GM18511 (cell line): ENCODE measurements around the gene PLSCR2.
"Not testable (repeated sequence)": the region's sequence is repeated elsewhere in the genome, so short reads cannot be mapped to it uniquely, and the experiment has no call there.

Experiments
- ATAC-seq: cut with Tn5 transposase; IDR thresholded peaks from one replicate; pipeline ENCODE4 v1.9.1; 2021; ENCODE audit warnings: mild to moderate bottlenecking, moderate library complexity; ENCODE audit not compliant: unreplicated experiment

The PLSCR2 gene, protein sequence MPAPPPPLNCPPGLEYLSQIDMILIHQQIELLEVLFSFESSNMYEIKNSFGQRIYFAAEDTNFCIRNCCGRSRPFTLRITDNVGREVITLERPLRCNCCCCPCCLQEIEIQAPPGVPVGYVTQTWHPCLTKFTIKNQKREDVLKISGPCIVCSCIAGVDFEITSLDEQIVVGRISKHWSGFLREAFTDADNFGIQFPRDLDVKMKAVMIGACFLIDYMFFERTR

DNA sequence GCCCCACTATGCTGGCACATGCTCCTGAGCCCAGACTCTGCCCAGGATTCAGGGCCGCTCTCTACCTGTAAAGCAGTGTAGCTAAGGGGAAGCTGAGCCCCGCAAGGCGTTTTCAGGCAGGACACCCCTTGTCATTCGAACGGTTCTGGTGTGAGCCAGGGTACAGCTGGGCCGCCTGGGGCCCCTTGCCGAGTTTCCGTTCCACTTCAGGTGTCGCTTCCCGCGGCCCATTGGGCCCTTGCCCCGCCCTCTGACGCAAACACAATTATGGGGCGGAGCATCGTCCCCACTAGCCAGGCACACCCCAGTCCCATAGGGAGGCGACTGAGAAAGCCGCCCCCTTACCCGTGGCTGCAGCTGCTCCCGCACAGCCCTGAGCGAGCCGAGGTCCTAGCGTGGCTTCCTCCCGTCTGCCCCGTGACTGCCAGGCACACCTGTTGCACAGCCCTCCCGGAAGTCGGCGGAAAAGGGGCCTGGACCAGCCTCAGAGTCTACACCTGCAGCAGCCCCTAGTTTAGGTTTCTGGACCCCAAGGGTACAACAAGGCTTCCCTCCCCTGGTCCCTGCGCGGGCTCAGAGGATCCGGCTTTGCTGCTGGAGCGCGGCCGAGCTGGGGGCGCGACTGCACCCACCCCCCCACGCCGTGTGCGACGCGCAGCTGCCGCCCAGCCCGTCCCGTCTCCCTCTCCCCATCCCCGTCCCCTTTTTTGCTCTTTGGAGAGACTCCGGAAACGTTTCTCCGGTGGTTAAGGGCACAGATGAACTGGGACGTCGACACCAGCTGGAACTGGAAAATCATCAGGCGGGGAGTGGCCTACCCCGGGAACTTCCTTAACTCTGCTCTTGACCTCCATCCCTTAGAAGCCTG is at the start of gene PLSCR2:
Gene PLSCR2 (minus strand): TSS at position 412 of the 868 bp plus-strand sequence. CDS start 9,657 bp downstream, outside the sequence.
- peak; percentile 97 for ATAC-seq

DNA sequence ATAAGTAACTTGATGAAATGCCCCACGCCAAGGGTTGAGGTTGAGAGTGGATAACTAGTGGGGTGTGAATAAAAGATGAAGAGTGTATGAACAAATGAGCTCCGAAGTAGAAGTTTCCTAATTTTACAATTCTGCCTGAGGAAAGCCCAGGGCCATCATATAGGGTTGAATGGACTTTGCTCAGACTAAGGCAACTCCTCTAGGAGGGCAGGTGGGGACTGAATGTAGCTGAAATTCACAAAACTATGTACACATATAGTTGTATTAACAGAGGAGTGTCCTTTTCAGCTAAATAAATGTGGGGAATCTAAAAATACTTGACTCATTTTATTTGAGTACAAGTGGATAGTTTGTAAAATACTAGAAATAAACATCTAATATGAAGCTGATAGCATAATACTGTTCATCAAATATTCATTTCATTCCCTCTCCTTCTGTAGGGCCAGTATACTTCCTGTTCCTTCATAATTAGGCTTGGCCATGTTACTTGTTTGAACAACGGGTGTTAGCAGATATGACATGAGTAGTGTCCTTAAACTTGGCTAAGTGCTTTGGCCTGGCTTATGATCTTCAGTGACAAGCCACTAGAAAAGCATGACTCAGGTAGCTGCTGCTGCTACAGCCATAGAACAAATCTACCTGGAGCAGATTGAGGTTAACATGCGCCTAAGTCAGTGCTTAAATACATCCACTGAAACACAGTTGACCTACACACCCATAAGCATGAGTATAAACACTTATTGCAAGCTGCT is 48.5 kb upstream of the PLSCR2 start:
- no peak for ATAC-seq

DNA sequence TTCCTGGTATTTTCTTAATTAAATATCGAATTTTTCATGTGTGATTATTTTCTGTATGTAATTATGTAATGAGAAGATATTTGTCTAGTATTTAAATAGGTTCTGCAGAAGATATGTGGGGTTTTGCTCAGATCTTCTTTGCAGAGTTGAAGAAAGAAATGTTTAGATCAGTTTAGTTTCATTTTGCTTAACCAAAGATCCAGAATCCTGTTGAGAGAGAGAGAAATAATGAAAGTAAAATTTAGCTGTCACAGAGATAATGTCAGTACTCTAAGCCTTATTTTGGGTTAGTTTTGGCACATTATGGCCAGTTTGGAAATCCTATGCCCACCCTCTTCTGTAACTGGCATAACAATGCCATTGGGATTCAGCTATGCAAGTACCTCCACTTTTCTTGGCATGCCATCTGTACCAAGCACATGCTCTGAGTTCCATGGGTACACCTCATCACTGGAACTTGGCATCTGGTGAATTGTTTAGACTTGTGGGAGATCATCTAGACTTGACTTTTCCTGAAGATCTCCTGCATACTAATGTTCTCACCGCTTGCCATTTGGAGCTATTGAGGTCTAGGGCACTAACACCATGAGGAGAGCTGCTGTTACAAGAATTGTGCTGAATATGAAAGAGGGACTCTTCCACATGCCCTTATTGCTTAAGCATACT is 44.2 kb upstream of the PLSCR2 start:
- no peak for ATAC-seq

DNA sequence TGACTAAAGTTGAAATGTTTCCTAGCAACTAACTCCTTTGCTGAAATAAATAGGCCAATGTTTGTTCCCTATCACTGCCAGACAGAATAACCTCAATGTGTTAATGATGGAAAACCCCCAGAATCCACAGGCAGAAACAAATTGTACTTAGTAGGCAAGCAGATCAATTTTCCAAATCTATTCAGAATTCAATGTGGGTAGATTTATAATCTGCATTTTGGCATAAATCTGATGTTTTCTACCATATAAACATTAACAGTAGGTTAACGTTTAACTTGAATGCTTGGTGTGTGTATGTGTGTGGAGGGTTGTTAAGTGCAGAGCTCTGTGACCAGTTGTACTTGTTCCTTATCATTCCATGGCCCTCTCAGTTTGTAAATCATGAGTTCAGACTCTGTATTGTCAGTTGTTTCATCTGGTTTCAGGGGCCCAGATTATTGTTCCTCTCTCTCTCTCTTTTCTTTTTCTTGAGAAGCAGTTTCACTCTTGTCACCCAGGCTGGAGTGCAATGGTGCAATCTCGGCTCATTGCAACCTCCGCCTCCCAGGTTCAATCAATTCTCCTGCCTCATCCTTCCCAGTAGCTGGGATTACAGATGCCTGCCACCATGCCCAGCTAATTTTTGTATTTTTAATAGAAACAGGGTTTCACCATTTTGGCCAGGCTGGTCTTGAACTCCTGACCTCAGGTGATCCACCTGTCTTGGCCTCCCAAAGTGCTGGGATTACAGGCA is 42.2 kb upstream of the PLSCR2 start:
- no peak for ATAC-seq

DNA sequence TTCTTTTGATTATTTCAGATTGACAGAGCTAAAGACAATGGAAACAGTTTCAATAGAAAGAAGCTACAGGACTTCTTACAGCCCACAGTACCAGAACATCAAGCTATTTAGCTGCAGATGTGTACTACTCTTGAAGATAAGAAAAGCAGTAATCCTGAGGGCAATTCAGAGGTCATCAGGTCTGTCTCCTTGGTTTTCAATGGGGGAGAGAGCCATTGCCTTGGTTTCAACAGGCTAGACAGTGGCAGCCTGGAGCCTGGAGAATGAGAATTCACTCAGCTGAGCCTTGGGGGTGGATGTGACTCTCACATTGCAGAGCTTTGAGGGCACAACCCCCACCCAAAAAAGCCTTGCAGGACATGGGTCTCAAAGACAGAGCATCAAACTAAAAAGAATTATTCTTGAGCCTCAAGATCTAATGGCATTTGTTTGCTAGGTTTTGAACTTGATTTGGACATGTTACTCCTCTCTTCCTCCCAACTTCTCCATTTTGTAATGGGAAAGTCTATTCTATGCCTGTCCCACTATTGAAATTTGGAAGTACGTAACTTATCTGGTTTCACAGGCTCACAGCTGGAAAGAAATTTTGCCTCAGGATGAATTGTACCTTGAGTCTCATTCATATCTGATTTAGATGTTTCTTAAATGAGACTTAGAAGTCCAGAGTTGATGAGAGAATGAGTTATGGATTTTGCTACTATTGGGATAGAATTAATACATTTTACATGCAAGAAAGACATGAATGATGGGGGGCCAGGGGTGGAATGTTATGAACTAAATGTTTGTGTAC is 38.2 kb upstream of the PLSCR2 start:
- ATAC-seq, result no peak

DNA sequence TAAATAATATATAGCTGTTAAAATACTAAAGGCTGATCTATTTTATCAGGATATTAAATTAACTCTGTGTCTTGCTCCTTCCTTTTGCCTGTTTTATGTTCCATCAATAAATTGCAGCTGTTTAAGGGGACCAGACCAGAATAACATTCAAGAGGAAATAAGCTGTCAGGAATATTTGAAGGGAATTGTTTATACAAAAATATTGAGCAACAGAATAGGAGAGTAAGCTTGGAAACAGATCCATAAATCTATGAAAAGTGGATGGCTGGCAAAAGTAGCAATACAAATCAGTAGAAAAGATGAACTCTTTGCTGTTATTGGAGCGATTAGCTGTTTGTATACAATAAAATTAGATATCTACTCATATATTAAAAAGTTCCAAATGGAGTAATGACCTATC is 36.2 kb upstream of the PLSCR2 start:
- ATAC-seq, result no peak

DNA sequence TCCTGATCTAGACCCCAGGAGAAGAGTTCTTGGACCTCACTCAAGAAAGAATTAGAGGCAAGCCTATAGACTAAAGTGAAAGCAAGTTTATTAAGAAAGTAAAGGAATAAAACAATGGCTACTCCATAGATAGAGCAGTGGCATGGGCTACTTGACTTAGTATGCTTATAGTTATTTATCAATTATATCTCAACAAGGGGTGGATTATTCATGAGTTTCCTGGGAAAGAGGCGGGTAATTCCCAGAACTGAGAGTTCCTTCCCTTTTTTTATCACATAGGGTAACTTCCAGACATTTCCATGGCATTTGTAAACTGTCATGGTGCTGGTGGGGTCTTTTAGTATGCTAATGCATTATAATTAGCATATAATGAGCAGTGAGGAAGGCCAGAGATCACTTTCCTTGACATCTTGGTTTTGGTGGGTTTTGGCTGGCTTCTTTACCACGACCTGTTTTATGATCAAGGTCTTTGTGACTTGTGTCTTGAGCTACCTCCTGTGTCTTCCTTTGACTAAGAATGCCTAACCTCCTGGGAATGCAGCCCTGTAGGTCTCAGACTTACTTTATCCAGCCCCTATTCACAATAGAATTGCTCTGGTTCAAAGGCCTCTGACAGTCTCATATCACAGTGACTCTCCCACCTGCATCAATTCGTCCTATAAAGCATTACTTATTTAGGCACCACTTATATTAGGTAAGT is 35.3 kb upstream of the PLSCR2 start:
- ATAC-seq, result no peak

DNA sequence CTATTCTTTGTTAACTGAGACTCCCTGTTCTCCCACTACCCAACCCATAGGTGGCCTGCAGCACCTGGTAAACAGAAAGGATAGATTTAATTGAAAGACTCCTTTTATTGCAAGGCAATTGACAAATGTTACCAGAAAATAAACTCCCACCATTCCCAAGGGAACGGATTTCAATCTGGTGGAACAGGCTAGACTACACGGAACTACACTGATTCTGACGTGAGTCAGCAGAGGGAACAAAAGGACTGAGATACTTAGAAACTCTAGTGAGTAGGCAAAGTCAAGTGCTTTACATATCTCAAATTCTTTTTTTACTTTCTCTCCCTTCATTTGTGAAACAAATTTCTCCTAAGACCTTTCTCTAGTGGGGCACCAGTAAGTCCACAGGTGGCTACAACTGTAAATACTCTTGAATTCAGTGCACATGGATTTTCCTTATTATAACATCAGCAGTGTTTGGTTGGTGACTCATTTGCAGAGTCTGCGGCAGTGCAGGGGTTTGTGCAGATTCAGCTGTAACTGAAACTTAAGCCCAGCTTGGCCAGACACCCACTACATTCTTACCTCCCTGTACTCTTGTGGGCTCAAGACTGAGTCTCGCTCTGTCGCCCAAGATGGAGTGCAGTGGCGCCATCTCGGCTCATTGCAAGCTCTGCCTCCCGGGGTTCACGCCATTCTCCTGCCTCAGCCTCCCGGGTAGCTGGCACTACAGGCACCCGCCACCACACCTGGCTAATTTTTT is 34.3 kb upstream of the PLSCR2 start:
- ATAC-seq, result peak; percentile 78

DNA sequence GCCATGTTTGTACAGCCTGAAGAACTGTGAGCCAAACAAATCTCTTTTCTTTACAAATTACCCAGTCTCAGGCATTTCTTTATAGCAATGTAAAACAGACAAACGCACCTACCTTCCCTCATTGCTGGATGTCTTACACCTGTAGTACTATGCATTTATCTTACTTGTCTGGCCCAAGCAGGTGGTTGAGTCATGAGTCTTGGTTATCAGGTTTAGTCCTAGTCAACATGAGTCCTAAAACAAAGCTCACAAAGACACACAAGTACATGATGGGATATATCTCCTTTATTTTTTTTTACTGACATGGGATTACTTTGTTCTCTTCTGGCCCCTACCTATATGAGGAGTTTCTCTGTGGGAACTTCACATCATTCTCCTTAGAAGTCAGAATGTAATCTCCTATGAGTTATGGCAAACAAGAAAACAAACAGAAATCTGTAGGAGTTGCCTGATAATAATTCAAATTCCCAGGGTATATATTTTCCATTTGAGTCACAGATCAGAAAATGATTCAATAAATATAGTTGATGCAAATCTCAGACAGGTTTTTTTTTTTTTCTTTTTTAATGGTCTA is 33.6 kb upstream of the PLSCR2 start:
- no peak for ATAC-seq

DNA sequence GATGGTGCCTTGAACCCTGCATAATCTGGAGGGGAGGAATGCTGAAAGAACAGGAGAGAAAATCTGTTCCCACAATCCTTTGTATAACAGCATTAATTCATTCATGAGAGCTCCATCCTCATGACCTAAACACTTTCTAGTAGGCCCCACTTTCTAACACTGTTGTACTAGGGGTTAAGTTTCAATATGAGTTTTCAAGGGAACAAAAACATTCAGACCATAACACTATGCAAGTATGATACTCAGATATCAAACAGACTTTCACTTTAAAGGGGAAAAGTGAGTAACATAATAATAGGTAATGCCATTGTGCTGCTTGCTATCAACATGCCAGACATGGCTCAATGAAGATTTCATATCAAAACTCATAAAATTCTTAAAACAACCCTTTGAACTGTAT is 32.4 kb upstream of the PLSCR2 start:
- peak; percentile 56 for ATAC-seq

DNA sequence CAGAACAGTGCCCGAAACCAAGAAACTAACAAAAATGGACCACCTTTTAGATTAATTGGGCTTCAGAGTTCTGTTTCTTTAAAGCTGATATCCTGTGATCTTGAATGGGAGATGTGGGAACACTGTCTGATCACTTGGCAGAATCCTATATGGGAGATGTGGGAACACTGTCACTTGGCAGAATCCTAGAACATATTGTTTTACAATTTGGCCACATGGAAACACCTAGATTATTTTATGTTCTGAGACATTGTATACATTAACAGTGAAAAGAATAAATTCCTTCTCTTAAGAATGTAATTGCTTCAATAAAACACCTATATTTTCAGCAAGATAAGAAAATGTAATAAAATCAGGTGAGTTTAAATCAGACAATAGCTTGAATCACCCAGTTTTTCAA is 30.3 kb upstream of the PLSCR2 start:
- ATAC-seq, result no peak

DNA sequence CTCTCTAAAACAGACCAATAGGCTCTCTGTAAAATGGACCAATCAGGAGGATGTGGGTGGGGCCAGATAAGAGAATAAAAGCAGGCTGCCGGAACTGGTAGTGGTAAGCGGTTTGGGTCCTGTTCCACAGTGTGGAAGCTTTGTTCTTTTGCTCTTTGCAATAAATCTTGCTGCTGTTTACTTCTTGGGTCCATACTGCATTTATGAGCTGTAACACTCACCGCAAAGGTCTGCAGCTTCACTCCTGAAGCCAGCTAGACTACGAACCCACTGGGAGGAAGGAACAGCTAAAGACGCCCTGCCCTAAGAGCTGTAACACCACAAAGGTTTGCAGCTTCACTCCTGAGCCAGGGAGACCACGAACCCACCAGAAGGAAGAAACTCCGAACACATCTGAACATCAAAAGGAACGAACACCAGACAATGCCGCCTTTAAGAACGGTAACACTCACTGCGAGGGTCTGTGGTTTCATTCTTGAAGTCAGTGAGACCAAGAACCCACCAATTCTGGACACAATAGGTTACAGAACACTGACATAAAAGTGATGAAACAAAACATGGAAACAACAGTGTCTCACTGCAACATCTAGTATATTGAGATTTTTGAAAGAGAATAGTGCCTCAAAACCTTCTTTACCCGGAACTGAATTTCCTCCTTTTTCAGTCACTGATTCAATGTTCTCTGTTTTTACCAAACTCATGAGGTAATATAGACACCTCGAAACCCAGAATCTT is 28.8 kb upstream of the PLSCR2 start:
- no peak for ATAC-seq

DNA sequence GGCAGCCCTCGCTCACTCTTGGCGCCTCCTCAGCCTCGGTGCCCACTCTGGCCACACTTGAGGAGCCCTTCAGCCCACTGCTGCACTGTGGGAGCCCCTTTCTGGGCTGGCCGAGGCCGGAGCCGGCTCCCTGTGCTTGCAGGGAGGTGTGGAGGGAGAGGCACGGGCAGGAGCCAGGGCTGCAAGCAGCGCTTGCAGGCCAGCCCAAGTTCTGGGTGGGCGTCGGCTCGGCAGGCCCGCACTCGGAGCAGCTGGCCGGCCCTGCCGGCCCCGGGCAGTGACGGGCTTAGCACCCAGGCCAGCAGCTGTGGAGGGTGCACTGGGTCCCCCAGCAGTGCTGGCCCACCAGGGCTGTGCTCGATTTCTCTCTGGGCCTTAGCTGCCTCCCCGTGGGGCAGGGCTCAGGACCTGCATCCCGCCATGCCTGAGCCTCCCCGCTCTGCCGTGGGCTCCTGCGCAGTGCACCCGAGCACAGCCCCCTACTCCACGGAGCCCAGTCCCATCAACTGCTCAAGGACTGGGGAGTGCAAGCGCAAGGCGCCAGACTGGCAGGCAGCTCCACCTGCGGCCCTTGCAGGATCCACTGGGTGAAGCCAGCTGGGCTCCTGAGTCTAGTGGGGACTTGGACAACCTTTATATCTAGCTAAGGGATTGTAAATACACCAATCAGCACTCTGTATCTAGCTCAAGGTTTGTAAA is 27.9 kb upstream of the PLSCR2 start:
- ATAC-seq, result not testable (repeated sequence)

DNA sequence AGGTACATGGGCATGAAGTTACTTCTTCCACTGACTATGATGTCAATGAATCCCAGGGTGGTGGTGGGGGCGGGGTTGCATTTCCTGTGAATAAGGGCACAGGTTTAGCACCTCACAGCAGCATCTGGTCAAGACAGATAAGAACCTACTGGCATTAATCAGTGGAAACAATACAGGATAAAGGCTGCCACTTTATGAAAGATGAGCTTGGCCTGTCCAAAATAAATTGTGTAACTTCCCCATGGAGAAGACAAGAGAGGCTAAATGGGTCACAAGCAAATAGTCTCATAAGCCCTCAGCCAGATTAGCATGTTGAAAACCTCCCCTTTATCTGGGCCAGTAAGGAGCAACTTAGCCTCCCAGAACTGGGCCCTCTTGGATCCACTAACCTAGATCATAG is 27.4 kb upstream of the PLSCR2 start:
- no peak for ATAC-seq

DNA sequence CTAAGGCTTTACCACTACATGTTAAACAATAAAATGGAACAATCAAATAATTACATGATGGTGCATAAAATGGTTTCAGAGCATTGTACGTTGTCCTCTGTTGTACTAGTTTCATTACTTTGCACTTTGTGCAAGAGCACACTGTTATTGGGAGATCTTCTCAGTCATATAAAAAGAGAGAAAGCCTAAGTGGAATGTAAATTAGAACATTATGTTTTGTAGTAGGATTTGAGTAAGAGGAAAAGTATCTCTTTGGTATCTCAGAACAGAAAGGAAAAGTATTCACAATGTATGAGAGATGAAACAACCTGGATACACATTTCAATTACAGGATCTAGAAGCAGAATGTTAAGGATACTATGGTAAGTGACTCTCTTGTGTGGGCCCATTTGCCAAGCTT is 26.9 kb upstream of the PLSCR2 start:
- no peak for ATAC-seq

DNA sequence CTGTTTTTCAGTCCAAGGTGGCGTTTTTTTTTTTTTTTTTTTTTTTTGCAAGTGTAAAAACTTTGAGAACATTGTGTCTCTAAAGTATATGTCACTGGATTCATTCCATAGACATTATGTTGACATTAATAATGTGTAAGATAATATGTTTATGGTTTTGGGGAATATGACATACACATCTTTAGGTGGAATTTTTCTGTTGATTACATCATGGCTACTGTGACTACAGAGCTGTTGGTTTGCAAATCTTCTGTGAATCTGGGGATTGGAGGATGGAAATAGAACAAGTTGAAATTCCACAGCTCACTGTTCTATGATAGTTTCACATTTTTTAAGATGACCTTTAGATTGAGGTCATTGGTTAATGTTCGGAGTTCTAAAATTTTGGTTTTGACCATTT is 24.4 kb upstream of the PLSCR2 start:
- ATAC-seq, result no peak

DNA sequence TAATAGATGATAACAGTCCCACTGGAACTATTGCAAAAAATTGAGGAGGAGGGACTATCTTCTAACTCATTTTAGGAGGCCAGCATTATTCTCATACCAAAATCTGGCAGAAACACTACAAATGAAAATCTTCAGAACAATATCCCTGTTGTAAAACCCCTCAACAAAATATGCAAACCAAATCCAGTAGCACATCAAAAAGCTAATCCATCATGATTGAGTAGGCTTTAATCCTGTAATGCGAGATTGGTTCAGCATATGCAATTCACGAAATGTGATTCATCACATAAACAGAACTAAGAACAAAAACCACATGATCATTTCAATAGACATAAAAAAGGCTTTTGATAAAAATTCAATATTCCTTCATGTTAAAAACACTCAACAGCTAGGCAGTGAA is 23.9 kb upstream of the PLSCR2 start:
- ATAC-seq, result no peak
